HCT116 (cell line): ENCODE measurements around the gene POC1A. TPM values are rescaled to one million over a fixed set of nuclear protein-coding genes. Genes with fewer than 3 reads are reported as not detected.
A peak's percentile ranks its signal among the peaks of the same experiment; 100 is the strongest.

Source experiments
- ATAC-seq: fragments of 200-7000 bp; cut with Tn5 transposase; 2 replicates; pipeline ENCODE4 v1.9.1; 2020; ENCODE audit warnings: mild to moderate bottlenecking, moderate library complexity
- BruUV-seq: library from RNA; stranded (reverse); fragments of 400-500 nt; replicated peaks from 2 replicates; lab custom pipeline; 2021; lab: Mats Ljungman, UMichigan
- CTCF ChIA-PET: fragments of 300-600 bp; sonication (Branson Sonifier 250); formaldehyde crosslinking; loops from one replicate; lab custom pipeline; 2021; ENCODE audit warnings: antibody characterized with exemption; lab: Charles Lee
- POLR2A ChIA-PET: fragments of 300-600, 350-600 bp; sonication (Branson Sonifier 250); formaldehyde crosslinking; loops from one replicate; lab custom pipeline; 2021; ENCODE audit warnings: antibody characterized with exemption; lab: Charles Lee
- RAD21 ChIA-PET, 2 experiments: fragments of 300-600 bp; sonication (Branson Sonifier 250); formaldehyde crosslinking; loops; one replicate each; lab custom pipeline; 2023; ENCODE audit warnings: low total read pairs in 2 of 2; ENCODE audit not compliant: uncharacterized antibody in 2 of 2, unreplicated experiment in 2 of 2, low non-redundant PET in 1 of 2; lab: Charles Lee
- DNase-seq: peaks from one replicate; pipeline ENCODE4 v3.0.0-alpha.2; 2010; ENCODE audit warnings: low read depth, low spot score
- H2AFZ ChIP-seq: fragments of 200-600 bp; shearing (Covaris generic), sonication (generic); 2 replicates; pipeline ENCODE4 v1.6.1; 2017; ENCODE audit warnings: low read depth, mixed run types, mixed read lengths, antibody characterized with exemption, low read length; ENCODE audit not compliant: poor library complexity, severe bottlenecking
- H3K27ac ChIP-seq: 2 replicates; pipeline ENCODE4 v1.5.1; 2012; ENCODE audit warnings: low read depth, low read length
- H3K27me3 ChIP-seq: fragments of 200-600 bp; sonication (generic); 2 replicates; pipeline ENCODE4 v1.6.1; 2016; ENCODE audit warnings: mixed run types, low read length, mixed read lengths; ENCODE audit not compliant: insufficient read depth
- H3K36me3 ChIP-seq, 2 experiments: fragments of 200-500 bp in 1 of 2; fragments of 200-600 bp in 1 of 2; sonication (Bioruptor generic) in 1 of 2; sonication (generic) in 1 of 2; 2 replicates each; pipeline versions ENCODE4 v1.5.1 to v1.6.1; 2014 to 2016; ENCODE audit warnings: low read length in 2 of 2, inconsistent platforms in 1 of 2, mixed read lengths in 1 of 2, mixed run types in 1 of 2; ENCODE audit not compliant: insufficient read depth in 2 of 2, control insufficient read depth in 1 of 2
- H3K4me1 ChIP-seq, 2 experiments: fragments of 200-600 bp in 1 of 2; sonication (generic) in 1 of 2; 2 replicates each; pipeline versions ENCODE4 v1.5.1 to v1.6.1; 2012 to 2017; ENCODE audit warnings: low read length in 2 of 2, inconsistent platforms in 1 of 2, mild to moderate bottlenecking in 1 of 2, mixed read lengths in 1 of 2, mixed run types in 1 of 2, moderate library complexity in 1 of 2; ENCODE audit not compliant: insufficient read depth in 2 of 2, control insufficient read depth in 1 of 2
- H3K4me2 ChIP-seq: fragments of 200-600 bp; sonication (generic); 2 replicates; pipeline ENCODE4 v1.6.1; 2017; ENCODE audit warnings: mixed run types, low read length, mixed read lengths
- H3K4me3 ChIP-seq, 2 experiments: fragments of 200-600 bp in 1 of 2; sonication (generic) in 1 of 2; replicated peaks in 1 of 2; 2 replicates each; pipeline ENCODE4 v1.5.1; 2011 to 2016; ENCODE audit warnings: low read length in 2 of 2, control low read depth in 1 of 2, low read depth in 1 of 2, mild to moderate bottlenecking in 1 of 2, mixed read lengths in 1 of 2, mixed run types in 1 of 2
- H3K79me2 ChIP-seq: fragments of 200-600 bp; sonication (generic); 2 replicates; pipeline ENCODE4 v1.6.1; 2017; ENCODE audit warnings: mild to moderate bottlenecking, mixed run types, low read length, moderate library complexity, mixed read lengths; ENCODE audit not compliant: insufficient read depth
- H3K9ac ChIP-seq: fragments of 200-600 bp; sonication (generic); 2 replicates; pipeline ENCODE4 v1.6.1; 2016; ENCODE audit warnings: low read length, mixed read lengths
- H3K9me2 ChIP-seq: fragments of 200-600 bp; sonication (generic), shearing (Covaris generic); 2 replicates; pipeline ENCODE4 v1.6.1; 2017; ENCODE audit warnings: mixed run types, mild to moderate bottlenecking, moderate library complexity; ENCODE audit not compliant: insufficient read depth
- H3K9me3 ChIP-seq, 2 experiments: fragments of 200-500 bp in 1 of 2; fragments of 200-600 bp in 1 of 2; sonication (Bioruptor generic) in 1 of 2; sonication (generic) in 1 of 2; 2 replicates each; pipeline ENCODE4 v1.6.1; 2014 to 2017; ENCODE audit warnings: low read length in 2 of 2, mixed read lengths in 2 of 2, inconsistent platforms in 1 of 2, low read depth in 1 of 2, mild to moderate bottlenecking in 1 of 2, mixed run types in 1 of 2, moderate library complexity in 1 of 2; ENCODE audit not compliant: control insufficient read depth in 1 of 2, insufficient read depth in 1 of 2
- H4K20me1 ChIP-seq: fragments of 200-600 bp; sonication (generic), shearing (Covaris generic); 2 replicates; pipeline ENCODE4 v1.6.1; 2017; ENCODE audit warnings: mixed run types, mild to moderate bottlenecking, moderate library complexity; ENCODE audit not compliant: insufficient read depth
- POLR2A ChIP-seq: IDR thresholded peaks from 2 replicates; pipeline ENCODE4 v1.7.0; 2011; ENCODE audit warnings: borderline replicate concordance; ENCODE audit not compliant: insufficient read depth, insufficient read length; ENCODE audit errors: extremely low read depth
- POLR2AphosphoS5 ChIP-seq: IDR thresholded peaks from 2 replicates; pipeline ENCODE4 v1.6.1; 2011; ENCODE audit warnings: mild to moderate bottlenecking, low read depth, low read length, moderate library complexity
- SIN3A ChIP-seq: IDR thresholded peaks from 2 replicates; pipeline ENCODE4 v1.6.1; 2012; ENCODE audit warnings: low read depth
- YY1 ChIP-seq: IDR thresholded peaks from 2 replicates; pipeline ENCODE4 v1.6.1; 2011; ENCODE audit warnings: low read length, low read depth, moderate library complexity, mild to moderate bottlenecking; ENCODE audit not compliant: insufficient replicate concordance; ENCODE audit errors: extremely low read depth
- ZFX ChIP-seq: fragments of 450-650 bp; IDR thresholded peaks from 2 replicates; pipeline ENCODE4 v1.6.1; 2017
- intact Hi-C: fragments of 100-400 bp; cut with micrococcal nuclease; formaldehyde crosslinking; loops from 2 replicates; pipeline ENCODE4 v1.10.0; 2022
- total RNA-seq: library from RNA; stranded (reverse); gene quantifications from one replicate; pipeline ENCODE4 v1.2.1, GENCODE V29; 2021; ENCODE audit not compliant: unreplicated experiment
- TF ChIP-seq, protein P1 (sequence below), 3 experiments: fragments of 200-600 bp in 1 of 3; sonication (generic) in 1 of 3; IDR thresholded peaks in 2 of 3; conservative IDR thresholded peaks in 1 of 3; 2 replicates each; pipeline ENCODE4 v1.5.1; 2012 to 2017; ENCODE audit warnings: low read depth in 2 of 3, low read length in 2 of 3, antibody characterized with exemption in 1 of 3, borderline replicate concordance in 1 of 3, control low read depth in 1 of 3, mild to moderate bottlenecking in 1 of 3, mixed read lengths in 1 of 3, mixed run types in 1 of 3, moderate library complexity in 1 of 3; ENCODE audit not compliant: insufficient read depth in 1 of 3

POC1A gene
- total RNA-seq, 1 experiment from 2014 or later: 34.0 TPM

DNA sequence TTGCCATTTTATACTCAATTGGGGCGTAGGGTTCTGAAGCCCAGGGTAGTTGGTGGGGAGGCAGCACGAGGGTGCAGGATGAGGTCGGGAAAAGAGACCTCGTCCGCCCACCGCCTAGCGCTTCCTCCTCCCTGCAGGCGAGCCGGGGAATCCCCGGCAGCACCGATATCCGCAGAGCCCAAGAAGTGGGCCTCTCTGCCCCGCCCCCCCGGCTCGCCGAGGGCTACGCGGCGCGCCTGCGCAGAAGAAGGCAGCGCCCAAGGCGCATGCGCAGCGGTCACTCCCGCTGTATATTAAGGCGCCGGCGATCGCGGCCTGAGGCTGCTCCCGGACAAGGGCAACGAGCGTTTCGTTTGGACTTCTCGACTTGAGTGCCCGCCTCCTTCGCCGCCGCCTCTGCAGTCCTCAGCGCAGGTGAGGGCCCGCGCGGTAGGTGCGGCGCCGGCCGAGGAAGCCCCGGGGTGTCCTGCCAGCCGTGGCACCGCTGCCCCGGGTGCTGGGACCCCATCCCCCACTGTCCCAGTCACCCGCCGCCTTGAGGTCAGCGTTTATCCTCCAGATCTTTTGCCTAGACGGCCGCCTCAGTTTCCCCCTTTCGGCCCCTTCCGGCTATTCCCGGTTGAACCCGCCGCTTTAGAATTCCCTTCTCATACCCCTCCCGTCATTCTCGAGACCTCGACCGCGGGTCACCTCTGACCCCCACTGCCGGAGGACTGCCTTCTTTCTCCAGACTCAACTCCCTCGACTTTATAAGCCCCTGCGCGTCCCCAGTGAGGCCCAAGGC is 43.8 kb upstream of the POC1A start, which contains the start of gene ALAS1:
Gene ALAS1, plus strand, starts transcription at position 319 of the 784 bp plus-strand sequence. CDS start 1,082 bp downstream, outside the sequence.
- peaks cover 18 to 24% of the 10 kb centered on the region in 2 experiments for H3K36me3 ChIP-seq
- peaks cover 25% of the 10 kb centered on the region for H3K79me2 ChIP-seq
- H2AFZ ChIP-seq: no peak within 1 kb of the TSS
- peaks cover 9 to 28% of the 10 kb centered on the region in 2 experiments for H3K4me1 ChIP-seq
- POLR2A ChIA-PET: interaction anchor here (0.9 to 1.5 kb wide), 2 partner anchors 7 to 19 kb away, joined by 3 to 4 read pairs; no protein-coding TSS in a partner anchor
- H3K4me3 ChIP-seq: peak within 1 kb of the TSS; percentile 79 to 89
- CTCF ChIA-PET: interaction anchor here (1.4 kb wide), 1 partner anchor 196 kb away, joined by 3 read pairs; no protein-coding TSS in a partner anchor
- no peaks in the 10 kb centered on the region for H3K27me3 ChIP-seq
- BruUV-seq: no TSS peak
- H3K9ac ChIP-seq: peak within 1 kb of the TSS; percentile 80
- H3K9me3 ChIP-seq: no peaks in the 10 kb centered on the region
- TF ChIP-seq, protein P1, sequence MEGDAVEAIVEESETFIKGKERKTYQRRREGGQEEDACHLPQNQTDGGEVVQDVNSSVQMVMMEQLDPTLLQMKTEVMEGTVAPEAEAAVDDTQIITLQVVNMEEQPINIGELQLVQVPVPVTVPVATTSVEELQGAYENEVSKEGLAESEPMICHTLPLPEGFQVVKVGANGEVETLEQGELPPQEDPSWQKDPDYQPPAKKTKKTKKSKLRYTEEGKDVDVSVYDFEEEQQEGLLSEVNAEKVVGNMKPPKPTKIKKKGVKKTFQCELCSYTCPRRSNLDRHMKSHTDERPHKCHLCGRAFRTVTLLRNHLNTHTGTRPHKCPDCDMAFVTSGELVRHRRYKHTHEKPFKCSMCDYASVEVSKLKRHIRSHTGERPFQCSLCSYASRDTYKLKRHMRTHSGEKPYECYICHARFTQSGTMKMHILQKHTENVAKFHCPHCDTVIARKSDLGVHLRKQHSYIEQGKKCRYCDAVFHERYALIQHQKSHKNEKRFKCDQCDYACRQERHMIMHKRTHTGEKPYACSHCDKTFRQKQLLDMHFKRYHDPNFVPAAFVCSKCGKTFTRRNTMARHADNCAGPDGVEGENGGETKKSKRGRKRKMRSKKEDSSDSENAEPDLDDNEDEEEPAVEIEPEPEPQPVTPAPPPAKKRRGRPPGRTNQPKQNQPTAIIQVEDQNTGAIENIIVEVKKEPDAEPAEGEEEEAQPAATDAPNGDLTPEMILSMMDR (IDR thresholded peaks at IDR 0.05 in 2 of 3, conservative IDR thresholded peaks at IDR 0.05 in 1 of 3; ENCODE audit: borderline replicate concordance in 1 of 3, insufficient read depth in 1 of 3, low read depth in 2 of 3, low read length in 2 of 3): no peak
- TF ChIP-seq ZFX (peak; percentile 77; the same call in 1 of the 2 replicates), POLR2AphosphoS5 (peak; percentile 100), YY1 (no peak), SIN3A (peak; percentile 59; the same call in 1 of the 2 replicates), POLR2A (peak; percentile 91)
- ATAC-seq (peak; percentile 90), DNase-seq (peak; percentile 65)
- H3K4me2 ChIP-seq: peak within 1 kb of the TSS; percentile 91
- peak within 1 kb of the TSS; percentile 87 for H3K27ac ChIP-seq
- RAD21 ChIA-PET: no interaction called here
- intact Hi-C loops: loop anchor here (2.0 kb wide), 1 partner anchor 43 kb away; the partner anchor contains the start of gene POC1A
- H4K20me1 ChIP-seq: no peaks in the 10 kb centered on the region
- no peaks in the 10 kb centered on the region for H3K9me2 ChIP-seq
